NOMO-1 treated with DMSO at 0.1 percent for 48 hours (cell line): ENCODE data around the gene MARK3.
A peak's percentile ranks its signal among the peaks of the same experiment; 100 is the strongest.

Source experiments
- DNase-seq: peaks from one replicate; lab custom pipeline; 2025; ENCODE audit not compliant: unreplicated experiment; lab: John Stamatoyannopoulos, UW

The MARK3 gene

GRCh38 chr14:103393676-103394626 is 8.7 kb downstream of the MARK3 start:
- no peak for DNase-seq

DNA sequence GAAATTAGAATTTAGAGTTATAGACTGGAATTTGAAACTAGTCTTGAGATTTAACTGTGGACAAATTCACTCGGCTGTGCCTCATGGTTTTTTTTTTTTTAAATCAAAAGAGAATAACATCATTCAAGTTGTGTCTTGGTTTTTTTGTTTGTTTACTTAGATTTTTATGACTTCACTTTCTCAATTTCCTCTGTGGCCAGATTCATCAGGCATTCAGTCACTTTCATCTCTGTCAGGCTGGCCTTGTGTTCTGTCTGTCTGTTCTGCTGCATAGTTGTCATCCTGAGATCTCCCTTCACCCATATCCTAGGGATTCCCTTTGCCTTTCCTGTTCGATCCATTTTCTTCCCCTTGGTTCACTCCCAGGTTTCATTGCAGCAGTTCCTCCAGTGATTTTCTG is 10.0 kb downstream of the MARK3 start:
- no peak for DNase-seq

- no peak for DNase-seq
Measured at GRCh38 chr14:103396463-103396862, 11.2 kb downstream of the MARK3 start.

DNA sequence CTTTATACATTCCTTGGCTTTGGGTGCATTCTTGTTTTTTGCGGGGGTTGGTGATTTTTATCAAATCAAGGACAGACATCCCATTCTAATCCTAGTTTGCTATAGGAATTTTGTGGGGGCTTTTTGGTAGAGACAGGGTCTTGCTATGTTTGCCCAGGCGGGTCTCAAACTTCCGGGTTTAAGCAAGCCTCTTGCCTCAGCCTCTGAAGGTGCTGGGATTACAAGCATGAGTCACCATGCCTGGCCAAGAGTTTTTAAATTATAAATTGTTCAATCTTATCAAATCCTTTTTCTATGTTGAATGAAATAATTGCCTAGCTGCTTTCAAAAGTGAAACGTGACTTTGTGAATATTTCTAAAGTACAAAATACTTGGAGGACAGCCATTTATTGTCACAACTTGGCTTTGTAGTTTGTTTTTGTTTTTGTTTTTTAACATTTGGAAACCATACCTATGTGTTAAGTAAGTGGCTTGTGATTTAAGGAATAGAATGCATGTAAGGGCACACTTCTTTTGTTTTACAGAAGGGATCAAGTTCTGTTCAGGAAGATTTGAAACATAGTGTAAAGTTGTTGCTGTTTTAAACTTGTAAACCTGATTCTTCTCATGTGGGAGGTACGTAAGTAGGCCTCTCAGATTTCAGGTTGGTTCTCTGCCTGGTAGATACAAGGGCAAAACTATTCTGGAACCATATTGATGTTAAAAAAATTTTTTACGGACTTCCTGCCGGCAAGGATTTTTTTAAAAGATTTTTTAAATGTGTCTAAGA is 13.4 kb downstream of the MARK3 start:
- no peak for DNase-seq

GRCh38 chr14:103400537-103400936 is 15.3 kb downstream of the MARK3 start:
- no peak for DNase-seq

- no peak for DNase-seq
Measured at GRCh38 chr14:103401223-103402214, 16.3 kb downstream of the MARK3 start.

- DNase-seq, result no peak
Measured at GRCh38 chr14:103402695-103403094, 17.5 kb downstream of the MARK3 start.

GRCh38 chr14:103404032-103404918 is 19.1 kb downstream of the MARK3 start:
- DNase-seq, result no peak

DNA sequence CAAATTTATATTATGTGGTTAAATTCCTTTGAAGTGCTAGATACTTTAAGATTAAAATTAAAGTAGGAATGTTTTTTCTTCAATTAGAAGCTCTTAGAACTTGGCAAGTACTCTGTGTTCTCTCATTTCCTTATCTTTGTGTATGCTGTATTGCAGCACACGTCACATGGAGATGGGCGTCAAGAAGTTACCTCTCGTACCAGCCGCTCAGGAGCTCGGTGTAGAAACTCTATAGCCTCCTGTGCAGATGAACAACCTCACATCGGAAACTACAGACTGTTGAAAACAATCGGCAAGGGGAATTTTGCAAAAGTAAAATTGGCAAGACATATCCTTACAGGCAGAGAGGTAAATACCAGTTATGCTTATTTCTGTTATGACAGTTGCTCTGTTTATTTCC is 19.7 kb downstream of the MARK3 start:
- no peak for DNase-seq

- no peak for DNase-seq
Measured at GRCh38 chr14:103408491-103409155, 23.4 kb downstream of the MARK3 start.

DNA sequence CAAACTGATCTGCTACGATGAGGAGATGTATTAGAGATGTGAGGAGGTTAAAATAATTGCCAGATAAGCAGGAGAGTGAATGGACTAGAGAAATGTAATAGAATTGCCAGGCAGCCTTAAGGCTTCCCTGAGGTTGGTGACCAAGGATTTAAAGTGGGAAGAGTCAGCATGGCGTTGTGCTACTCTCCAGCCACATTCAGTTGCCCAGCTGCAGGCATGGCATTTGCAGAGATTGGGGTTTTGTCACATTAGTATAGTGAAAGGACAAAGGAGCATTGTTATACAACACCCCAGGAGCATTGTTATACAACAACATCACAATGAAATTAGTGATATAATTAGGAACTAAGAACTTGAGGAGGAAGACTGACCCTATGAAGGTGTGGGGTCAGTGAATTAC is 31.7 kb downstream of the MARK3 start:
- DNase-seq, result no peak

DNA sequence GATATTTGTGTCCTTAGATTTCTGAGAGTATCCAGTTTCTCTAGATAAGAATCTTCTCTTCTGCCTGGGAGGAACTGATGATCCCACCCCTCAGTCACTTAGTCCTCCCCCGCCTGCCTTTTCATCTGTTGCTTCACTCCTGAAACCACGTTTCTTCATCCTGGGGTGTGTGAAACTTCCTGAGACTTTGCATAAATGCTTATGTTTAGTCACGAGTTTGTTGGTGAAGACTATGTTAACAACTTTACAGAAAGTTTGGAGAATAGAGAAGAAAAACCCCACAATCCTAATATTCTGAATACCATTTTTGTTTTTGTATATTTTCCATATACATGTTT is 33.2 kb downstream of the MARK3 start:
- peak; percentile 78 for DNase-seq

GRCh38 chr14:103421556-103421955 is 36.3 kb downstream of the MARK3 start:
- no peak for DNase-seq

DNA sequence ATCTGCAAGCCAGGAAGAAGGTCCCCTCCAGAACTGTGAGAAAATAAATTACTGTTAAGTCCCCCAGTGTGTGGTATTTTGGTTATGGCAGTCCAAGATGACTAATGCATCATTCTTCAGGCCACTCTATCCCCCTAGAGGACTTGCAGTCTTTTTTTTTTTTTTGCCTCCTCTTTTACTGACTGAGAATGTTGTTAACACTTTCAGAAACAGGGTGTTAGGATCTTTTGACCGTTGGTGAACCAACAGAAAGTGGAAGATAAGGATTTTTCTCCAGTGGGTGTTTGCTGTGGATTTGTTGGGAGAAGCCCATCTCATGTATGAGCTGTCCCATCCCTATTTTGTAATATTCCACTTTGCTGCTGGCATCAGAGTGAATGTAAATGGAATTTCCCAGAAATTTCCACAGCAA is 37.8 kb downstream of the MARK3 start:
- DNase-seq, result no peak

- DNase-seq, result no peak
Measured at GRCh38 chr14:103427485-103428443, 42.5 kb downstream of the MARK3 start.

DNA sequence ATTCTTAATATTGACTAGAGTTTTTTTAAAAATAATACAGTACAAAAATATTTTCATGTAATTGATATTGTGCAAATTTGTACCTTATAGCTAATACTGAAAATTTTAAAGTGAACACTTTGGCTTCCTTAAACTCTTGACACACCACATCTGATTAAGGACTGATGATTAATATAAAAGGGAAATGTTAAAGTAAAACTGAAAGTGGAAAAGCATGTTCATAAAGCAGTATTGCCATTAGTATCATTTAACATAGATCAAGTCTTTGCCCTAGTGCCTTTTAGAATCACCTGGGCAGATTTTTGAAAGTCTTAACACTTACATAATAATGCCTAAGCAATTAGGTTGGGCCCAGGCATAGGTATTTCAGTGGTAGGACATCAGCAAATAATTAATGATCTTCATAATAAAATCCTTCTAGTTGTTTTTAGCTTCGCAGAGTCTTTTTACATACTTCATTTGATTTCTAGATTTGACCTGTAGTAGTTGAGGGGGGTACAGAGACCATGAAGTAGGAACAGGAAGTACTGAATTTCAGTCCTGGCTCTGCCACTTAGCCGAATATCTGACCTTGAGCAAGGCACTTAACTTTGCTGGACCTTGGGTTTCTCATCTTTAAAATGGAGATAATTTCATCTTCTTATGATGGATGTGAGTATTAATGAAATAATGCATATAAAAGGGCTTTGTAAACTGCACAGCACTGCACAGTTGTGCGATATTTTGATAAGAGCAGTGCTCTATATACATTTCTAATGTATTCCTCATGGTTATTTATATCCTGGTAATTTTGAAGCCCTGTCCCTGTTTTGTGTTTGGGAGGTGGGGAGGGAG is 43.7 kb downstream of the MARK3 start:
- no peak for DNase-seq

- no peak for DNase-seq
Measured at GRCh38 chr14:103430358-103430757, 45.1 kb downstream of the MARK3 start.
